H9 (cell line): ENCODE data around the gene ASTN2. TPM values are rescaled to one million over a fixed set of nuclear protein-coding genes. Genes with fewer than 3 reads are reported as not detected.

Experiments
- DNase-seq: peaks from one replicate; pipeline ENCODE4 v3.0.0-alpha.2; 2017
- H2AFZ ChIP-seq: one replicate; pipeline ENCODE4 v1.6.1; 2013; ENCODE audit warnings: mild to moderate bottlenecking, low read length, control low read depth, moderate library complexity
- H2AK5ac ChIP-seq: 2 replicates; pipeline ENCODE4 v1.6.1; 2013; ENCODE audit warnings: low read length, control low read depth, mixed read lengths; ENCODE audit not compliant: insufficient read length
- H2BK120ac ChIP-seq: one replicate; pipeline ENCODE4 v1.6.1; 2013; ENCODE audit warnings: low read depth, mild to moderate bottlenecking, low read length, control low read depth, inconsistent platforms; ENCODE audit not compliant: poor library complexity, severe bottlenecking
- H2BK12ac ChIP-seq: 2 replicates; pipeline ENCODE4 v1.6.1; 2013; ENCODE audit warnings: low read length, control low read depth, mixed read lengths, low read depth; ENCODE audit not compliant: insufficient read length
- H2BK15ac ChIP-seq: 2 replicates; pipeline ENCODE4 v1.6.1; 2013; ENCODE audit warnings: low read depth, low read length, control low read depth
- H2BK20ac ChIP-seq: one replicate; pipeline ENCODE4 v1.6.1; 2013; ENCODE audit warnings: low read depth, mild to moderate bottlenecking, low read length, control low read depth, inconsistent platforms; ENCODE audit not compliant: poor library complexity, severe bottlenecking
- H2BK5ac ChIP-seq: 2 replicates; pipeline ENCODE4 v1.6.1; 2013; ENCODE audit warnings: low read length, control low read depth, mixed read lengths; ENCODE audit not compliant: insufficient read length
- H3K14ac ChIP-seq: 2 replicates; pipeline ENCODE4 v1.6.1; 2013; ENCODE audit warnings: low read length, control low read depth; ENCODE audit not compliant: insufficient read depth
- H3K18ac ChIP-seq: 2 replicates; pipeline ENCODE4 v1.6.1; 2013; ENCODE audit warnings: low read depth, mild to moderate bottlenecking, mixed read lengths, low read length, control low read depth; ENCODE audit not compliant: insufficient read length
- H3K23ac ChIP-seq: 2 replicates; pipeline ENCODE4 v1.6.1; 2013; ENCODE audit warnings: low read length, control low read depth, mixed read lengths, low read depth; ENCODE audit not compliant: insufficient read length
- H3K23me2 ChIP-seq: 2 replicates; pipeline ENCODE4 v1.6.1; 2013; ENCODE audit warnings: low read depth, mild to moderate bottlenecking, mixed read lengths, low read length, control low read depth; ENCODE audit not compliant: insufficient read length, poor library complexity, severe bottlenecking
- H3K27ac ChIP-seq: 2 replicates; pipeline ENCODE4 v1.5.1; 2013; ENCODE audit warnings: low read length, control low read depth, mixed read lengths, low read depth; ENCODE audit not compliant: insufficient read length
- H3K27me3 ChIP-seq: 2 replicates; pipeline ENCODE4 v1.6.1; 2013; ENCODE audit warnings: low read length, control low read depth, inconsistent platforms; ENCODE audit not compliant: insufficient read depth
- H3K4ac ChIP-seq: 2 replicates; pipeline ENCODE4 v1.6.1; 2013; ENCODE audit warnings: low read depth, mild to moderate bottlenecking, control low read depth, inconsistent platforms, low read length, moderate library complexity
- H3K4me1 ChIP-seq: 2 replicates; pipeline ENCODE4 v1.6.1; 2013; ENCODE audit warnings: low read length, control low read depth, inconsistent platforms; ENCODE audit not compliant: insufficient read depth
- H3K4me2 ChIP-seq: 2 replicates; pipeline ENCODE4 v1.6.1; 2013; ENCODE audit warnings: low read length, control low read depth, mixed read lengths; ENCODE audit not compliant: insufficient read length, insufficient read depth
- H3K56ac ChIP-seq: 2 replicates; pipeline ENCODE4 v1.6.1; 2013; ENCODE audit warnings: low read depth, mild to moderate bottlenecking, mixed read lengths, low read length, control low read depth; ENCODE audit not compliant: insufficient read length
- H3K79me1 ChIP-seq: 2 replicates; pipeline ENCODE4 v1.6.1; 2013; ENCODE audit warnings: low read depth, mild to moderate bottlenecking, moderate library complexity, low read length, control low read depth, inconsistent platforms; ENCODE audit not compliant: insufficient read depth, poor library complexity, severe bottlenecking
- H3K79me2 ChIP-seq: 2 replicates; pipeline ENCODE4 v1.6.1; 2013; ENCODE audit warnings: low read length, control low read depth, inconsistent platforms; ENCODE audit not compliant: insufficient read depth
- H3K9ac ChIP-seq: 2 replicates; pipeline ENCODE4 v1.6.1; 2013; ENCODE audit warnings: low read length, control low read depth, mixed read lengths; ENCODE audit not compliant: insufficient read length; ENCODE audit errors: extremely low read depth
- H3K9me3 ChIP-seq: one replicate; pipeline ENCODE4 v1.6.1; 2013; ENCODE audit warnings: low read depth, low read length, inconsistent platforms; ENCODE audit not compliant: control insufficient read depth
- H3T11ph ChIP-seq: one replicate; pipeline ENCODE4 v1.6.1; 2013; ENCODE audit warnings: mild to moderate bottlenecking, low read length, control low read depth, inconsistent platforms
- H4K20me1 ChIP-seq: one replicate; pipeline ENCODE4 v1.6.1; 2013; ENCODE audit not compliant: control insufficient read depth, insufficient read length, insufficient read depth
- H4K5ac ChIP-seq: 2 replicates; pipeline ENCODE4 v1.6.1; 2013; ENCODE audit warnings: low read depth, mild to moderate bottlenecking, mixed read lengths, low read length, control low read depth; ENCODE audit not compliant: insufficient read length
- H4K8ac ChIP-seq: replicated peaks from 2 replicates; pipeline ENCODE4 v1.6.1; 2013; ENCODE audit warnings: low read length, control low read depth, mixed read lengths, low read depth; ENCODE audit not compliant: insufficient read length
- H4K91ac ChIP-seq: 2 replicates; pipeline ENCODE4 v1.6.1; 2013; ENCODE audit warnings: low read depth, mild to moderate bottlenecking, moderate library complexity, mixed read lengths, low read length, control low read depth; ENCODE audit not compliant: insufficient read length
- H3K27ac Mint-ChIP-seq, 3 experiments: 2 replicates in 2 of 3; 3 replicates in 1 of 3; pipeline ENCODE4 v1.8.0; 2020 to 2021; ENCODE audit warnings: mixed read lengths in 3 of 3, mild to moderate bottlenecking in 1 of 3, moderate library complexity in 1 of 3
- H3K27me3 Mint-ChIP-seq: 2 replicates; pipeline ENCODE4 v1.8.0; 2021; ENCODE audit warnings: low read depth, mild to moderate bottlenecking, moderate library complexity, mixed read lengths
- H3K36me3 Mint-ChIP-seq, 3 experiments: 2 replicates in 2 of 3; 3 replicates in 1 of 3; pipeline ENCODE4 v1.8.0; 2020 to 2021; ENCODE audit warnings: low read depth in 3 of 3, mixed read lengths in 3 of 3; ENCODE audit not compliant: insufficient read depth in 1 of 3
- H3K4me1 Mint-ChIP-seq, 2 experiments: 2 replicates each; pipeline ENCODE4 v1.8.0; 2020; ENCODE audit warnings: mixed read lengths in 2 of 2
- H3K4me3 Mint-ChIP-seq, 2 experiments: 2 replicates in 1 of 2; 3 replicates in 1 of 2; pipeline ENCODE4 v1.8.0; 2020 to 2021; ENCODE audit warnings: mild to moderate bottlenecking in 2 of 2, mixed read lengths in 2 of 2, moderate library complexity in 1 of 2
- H3K9me3 Mint-ChIP-seq, 2 experiments: 2 replicates in 1 of 2; 3 replicates in 1 of 2; pipeline ENCODE4 v1.8.0; 2020; ENCODE audit warnings: mild to moderate bottlenecking in 2 of 2, mixed read lengths in 2 of 2, moderate library complexity in 1 of 2
- CTCF ChIP-seq: fragments of 200-600 bp; sonication (generic); conservative IDR thresholded peaks from 3 replicates; pipeline ENCODE4 v1.8.0; 2021; ENCODE audit warnings: antibody characterized with exemption, mild to moderate bottlenecking
- WGBS: extraction: QIAGEN DNeasy Blood & Tissue Kit; methylation state at CpG from one replicate; pipeline ENCODE4 v1.1.7; 2013; ENCODE audit warnings: missing lambda C conversion rate, low lambda C conversion rate, mixed read lengths; ENCODE audit not compliant: insufficient read length; ENCODE audit errors: extremely low coverage; 5-methylcytosine and 5-hydroxymethylcytosine counted together
- total RNA-seq: library from RNA; stranded (reverse); gene quantifications from 2 replicates; pipeline ENCODE4 v1.2.1, GENCODE V29; 2021

ASTN2 gene
- total RNA-seq, 1 experiment from 2014 or later: 9.7 TPM

DNA sequence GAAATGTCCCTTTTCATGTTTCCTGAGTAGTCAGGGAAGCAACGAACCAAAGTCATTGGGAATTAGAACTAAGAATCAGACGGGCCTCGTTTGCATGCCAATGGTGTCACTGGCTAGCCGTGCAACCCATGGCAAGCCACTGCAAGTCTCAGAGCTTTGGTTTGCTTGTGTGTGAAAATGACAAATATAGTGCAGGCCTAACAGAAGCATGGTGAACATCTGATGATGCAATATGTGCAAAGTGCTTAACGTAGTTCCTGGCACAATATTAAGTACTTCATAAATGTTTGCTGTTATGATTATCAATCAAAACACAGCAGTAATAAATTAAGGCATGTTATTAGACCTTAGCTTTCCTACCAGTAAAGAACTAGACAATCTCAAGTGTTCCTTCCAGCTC, 845.7 kb downstream of the ASTN2 start:
- H3T11ph ChIP-seq: no peak overlapping the region
- no peaks in the 10 kb centered on the region for H3K27me3 Mint-ChIP-seq
- no peak overlapping the region for H3K18ac ChIP-seq
- no peak overlapping the region for H3K14ac ChIP-seq
- no peak overlapping the region for H4K5ac ChIP-seq
- H4K8ac ChIP-seq: no peak overlapping the region
- H2BK12ac ChIP-seq: no peak overlapping the region
- no peaks in the 10 kb centered on the region for H3K36me3 Mint-ChIP-seq
- 0 out of 7 replicates have a peak overlapping the region, but pooled peaks of 1 of the 3 experiments have one; percentile 73 for H3K27ac Mint-ChIP-seq
- H3K79me2 ChIP-seq: no peaks in the 10 kb centered on the region
- no peak overlapping the region for H3K27ac ChIP-seq
- H3K4ac ChIP-seq: no peak overlapping the region
- no peak overlapping the region for H2BK20ac ChIP-seq
- H3K56ac ChIP-seq: no peak overlapping the region
- no peak overlapping the region for H3K9ac ChIP-seq
- no peaks in the 10 kb centered on the region for H3K79me1 ChIP-seq
- no peak overlapping the region for H3K4me3 Mint-ChIP-seq
- H2BK5ac ChIP-seq: no peak overlapping the region
- no CpG with 5 or more reads among the region's 5 CpGs for WGBS
- no peak overlapping the region for H4K91ac ChIP-seq
- H3K9me3 Mint-ChIP-seq: no peaks in the 10 kb centered on the region
- H2BK15ac ChIP-seq: no peak overlapping the region
- no peak for DNase-seq
- no peaks in the 10 kb centered on the region for H4K20me1 ChIP-seq
- no peak overlapping the region for H2AK5ac ChIP-seq
- H3K4me1 ChIP-seq: peaks cover 4% of the 10 kb centered on the region; the same call in 1 of the 2 replicates
- no peak for TF ChIP-seq CTCF
- no peaks in the 10 kb centered on the region for H3K9me3 ChIP-seq
- H3K23me2 ChIP-seq: no peaks in the 10 kb centered on the region
- no peaks in the 10 kb centered on the region for H3K27me3 ChIP-seq
- no peak overlapping the region for H2AFZ ChIP-seq
- H3K23ac ChIP-seq: no peak overlapping the region
- peaks cover 16 to 21% of the 10 kb centered on the region in 2 experiments for H3K4me1 Mint-ChIP-seq
- no peak overlapping the region for H2BK120ac ChIP-seq
- H3K4me2 ChIP-seq: no peak overlapping the region
